T-helper 2 cell (primary cell): ENCODE results near the gene TSPAN13.

Experiments
- DNase-seq, 5 experiments: peaks; one replicate each; pipeline versions ENCODE4 v3.0.0 to v3.0.0-alpha.2; 2012 to 2022
- total RNA-seq, 2 donors: gene quantifications; one replicate each; lab custom pipeline; 2026; lab: John Stamatoyannopoulos, UW

Gene TSPAN13
- total RNA-seq: 0.31 to 1.2 reads per million in 2 donors

GRCh38 chr7:16753102-16753931 is at the start of gene TSPAN13:
TSPAN13 (plus strand) TSS chr7:16753755; CDS start chr7:16753968, 213 bp downstream.
- DNase-seq: peak; percentile 2 to 72 (median 36)

GRCh38 chr7:16708511-16708910 is 45.0 kb upstream of the TSPAN13 start:
- no peak for DNase-seq

GRCh38 chr7:16708980-16709379 is 44.6 kb upstream of the TSPAN13 start:
- DNase-seq: no peak

- DNase-seq: no peak
Observed at GRCh38 chr7:16710651-16711050, 42.9 kb upstream of the TSPAN13 start.

- DNase-seq: peak in 1 of 5 experiments; percentile 25
Observed at GRCh38 chr7:16711730-16712129, 41.8 kb upstream of the TSPAN13 start.

- DNase-seq: peak in 1 of 5 experiments; percentile 21
Observed at GRCh38 chr7:16712916-16713315, 40.6 kb upstream of the TSPAN13 start.

- no peak for DNase-seq
Observed at GRCh38 chr7:16715928-16716327, 37.6 kb upstream of the TSPAN13 start.

GRCh38 chr7:16718111-16718656 is 35.4 kb upstream of the TSPAN13 start:
- no peak for DNase-seq

- DNase-seq: no peak
Observed at GRCh38 chr7:16719699-16720098, 33.9 kb upstream of the TSPAN13 start.

GRCh38 chr7:16721541-16721940 is 32.0 kb upstream of the TSPAN13 start:
- no peak for DNase-seq

GRCh38 chr7:16724344-16724743 is 29.2 kb upstream of the TSPAN13 start:
- no peak for DNase-seq

GRCh38 chr7:16726189-16726588 is 27.4 kb upstream of the TSPAN13 start:
- DNase-seq: no peak

GRCh38 chr7:16727736-16728135 is 25.8 kb upstream of the TSPAN13 start:
- DNase-seq: no peak

GRCh38 chr7:16728811-16729210 is 24.7 kb upstream of the TSPAN13 start:
- DNase-seq: no peak

GRCh38 chr7:16729541-16729940 is 24.0 kb upstream of the TSPAN13 start:
- DNase-seq: no peak

GRCh38 chr7:16730937-16731336 is 22.6 kb upstream of the TSPAN13 start:
- no peak for DNase-seq

- DNase-seq: no peak
Observed at GRCh38 chr7:16732828-16733227, 20.7 kb upstream of the TSPAN13 start.

- peak in 1 of 5 experiments; percentile 11 for DNase-seq
Observed at GRCh38 chr7:16734148-16734726, 19.3 kb upstream of the TSPAN13 start.

- peak in 1 of 5 experiments; percentile 26 for DNase-seq
Observed at GRCh38 chr7:16735020-16735419, 18.5 kb upstream of the TSPAN13 start.

GRCh38 chr7:16738011-16738688 is 15.4 kb upstream of the TSPAN13 start:
- no peak for DNase-seq

GRCh38 chr7:16739863-16740622 is 13.5 kb upstream of the TSPAN13 start:
- no peak for DNase-seq

GRCh38 chr7:16740623-16740953 is 13.0 kb upstream of the TSPAN13 start:
- DNase-seq: no peak

GRCh38 chr7:16740996-16741395 is 12.6 kb upstream of the TSPAN13 start:
- DNase-seq: no peak
